Stimulated activated CD4-positive, alpha-beta T cell treated with anti-CD3 and anti-CD28 coated beads, Interleukin-1b, Interleukin-23, amount 100 ng/mL, for 48 hours (primary cell): ENCODE measurements around the gene RBM47.
"Not testable (repeated sequence)": the region's sequence is repeated elsewhere in the genome, so short reads cannot be mapped to it uniquely, and the experiment has no call there.

ENCODE experiments used
- DNase-seq: peaks from one replicate; pipeline ENCODE4 v3.0.0-alpha.2; 2020

RBM47 gene

GRCh38 chr4:40585201-40585799 lies 44.4 kb downstream of the RBM47 start:
- DNase-seq: no peak

- DNase-seq: no peak
Measured at GRCh38 chr4:40584517-40585141, 45.0 kb downstream of the RBM47 start.

GRCh38 chr4:40583850-40584439 lies 45.7 kb downstream of the RBM47 start:
- no peak for DNase-seq

- DNase-seq: no peak
Measured at GRCh38 chr4:40582413-40582812, 47.3 kb downstream of the RBM47 start.

- DNase-seq: no peak
Measured at GRCh38 chr4:40581254-40582140, 48.2 kb downstream of the RBM47 start.

GRCh38 chr4:40579983-40580382 lies 49.7 kb downstream of the RBM47 start:
- DNase-seq: no peak

GRCh38 chr4:40577588-40578253 lies 51.9 kb downstream of the RBM47 start:
- DNase-seq: no peak

- DNase-seq: peak; percentile 3
Measured at GRCh38 chr4:40576651-40577480, 52.8 kb downstream of the RBM47 start.

- no peak for DNase-seq
Measured at GRCh38 chr4:40575846-40576245, 53.8 kb downstream of the RBM47 start.

GRCh38 chr4:40573593-40574311 lies 55.9 kb downstream of the RBM47 start:
- no peak for DNase-seq

GRCh38 chr4:40572692-40573310 lies 56.9 kb downstream of the RBM47 start:
- no peak for DNase-seq

- no peak for DNase-seq
Measured at GRCh38 chr4:40571208-40571607, 58.5 kb downstream of the RBM47 start.

- DNase-seq: no peak
Measured at GRCh38 chr4:40570348-40571077, 59.2 kb downstream of the RBM47 start.

- no peak for DNase-seq
Measured at GRCh38 chr4:40564815-40565483, 64.7 kb downstream of the RBM47 start.

GRCh38 chr4:40564004-40564403 lies 65.7 kb downstream of the RBM47 start:
- no peak for DNase-seq

- no peak for DNase-seq
Measured at GRCh38 chr4:40563401-40563800, 66.3 kb downstream of the RBM47 start.

- DNase-seq: no peak
Measured at GRCh38 chr4:40562681-40563080, 67.0 kb downstream of the RBM47 start.

GRCh38 chr4:40562208-40562607 lies 67.5 kb downstream of the RBM47 start:
- DNase-seq: no peak

GRCh38 chr4:40561543-40562177 lies 68.0 kb downstream of the RBM47 start:
- not testable (repeated sequence) for DNase-seq
